Kidney epithelial cell (primary cell): ENCODE measurements around the gene CHTOP. TPM values are rescaled to one million over a fixed set of nuclear protein-coding genes. Genes with fewer than 3 reads are reported as not detected.
"Not testable (repeated sequence)": the region's sequence is repeated elsewhere in the genome, so short reads cannot be mapped to it uniquely, and the experiment has no call there.

Source experiments
- DNase-seq: peaks from one replicate; pipeline ENCODE4 v3.0.0-alpha.2; 2010; ENCODE audit warnings: low read depth
- H3K27me3 ChIP-seq: 2 replicates; pipeline ENCODE4 v1.6.0; 2011; ENCODE audit warnings: low read length; ENCODE audit not compliant: control insufficient read depth, insufficient read depth
- H3K36me3 ChIP-seq: 2 replicates; pipeline ENCODE4 v1.5.1; 2011; ENCODE audit warnings: low read length; ENCODE audit not compliant: control insufficient read depth, insufficient read depth
- H3K4me3 ChIP-seq: 2 replicates; pipeline ENCODE4 v1.5.1; 2011; ENCODE audit warnings: low read depth, mild to moderate bottlenecking, control low read depth, low read length
- total RNA-seq: library from RNA; depleted of rRNA; stranded (reverse); fragments of >200 nt; gene quantifications from 2 replicates; pipeline ENCODE4 v1.2.3, GENCODE V29; 2015
- TF ChIP-seq, protein P1 (sequence below): IDR thresholded peaks from 2 replicates; pipeline ENCODE4 v1.5.1; 2011; ENCODE audit warnings: mild to moderate bottlenecking, moderate library complexity, low read length, control low read depth, inconsistent platforms; ENCODE audit not compliant: insufficient read depth, poor library complexity, severe bottlenecking

Gene CHTOP
- total RNA-seq, 1 donor from 2014 or later = 58.1 TPM

DNA sequence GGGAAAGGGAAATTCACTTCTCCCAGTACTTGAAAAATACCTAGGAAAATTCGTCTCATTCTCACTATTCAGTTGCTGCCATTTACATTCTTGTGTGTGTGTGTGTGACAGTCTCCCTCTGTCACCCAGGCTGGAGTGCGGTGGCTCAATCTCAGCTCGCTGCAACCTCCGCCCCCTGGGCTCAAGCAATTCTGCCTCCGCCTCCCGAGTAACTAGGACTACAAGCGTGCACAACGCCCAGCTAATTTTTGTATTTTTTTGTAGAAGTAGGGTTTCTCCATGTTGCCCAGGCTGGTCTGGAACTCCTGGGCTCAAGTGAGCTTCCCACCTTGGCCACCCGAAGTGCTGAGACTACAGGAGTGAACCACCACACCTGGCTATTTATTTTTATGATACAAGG is 25.8 kb downstream of the CHTOP start:
- no peaks in the 10 kb centered on the region for H3K27me3 ChIP-seq

GRCh38 chr1:153661111-153661708 is 27.3 kb downstream of the CHTOP start:
- no peak for DNase-seq
- TF ChIP-seq, protein P1, sequence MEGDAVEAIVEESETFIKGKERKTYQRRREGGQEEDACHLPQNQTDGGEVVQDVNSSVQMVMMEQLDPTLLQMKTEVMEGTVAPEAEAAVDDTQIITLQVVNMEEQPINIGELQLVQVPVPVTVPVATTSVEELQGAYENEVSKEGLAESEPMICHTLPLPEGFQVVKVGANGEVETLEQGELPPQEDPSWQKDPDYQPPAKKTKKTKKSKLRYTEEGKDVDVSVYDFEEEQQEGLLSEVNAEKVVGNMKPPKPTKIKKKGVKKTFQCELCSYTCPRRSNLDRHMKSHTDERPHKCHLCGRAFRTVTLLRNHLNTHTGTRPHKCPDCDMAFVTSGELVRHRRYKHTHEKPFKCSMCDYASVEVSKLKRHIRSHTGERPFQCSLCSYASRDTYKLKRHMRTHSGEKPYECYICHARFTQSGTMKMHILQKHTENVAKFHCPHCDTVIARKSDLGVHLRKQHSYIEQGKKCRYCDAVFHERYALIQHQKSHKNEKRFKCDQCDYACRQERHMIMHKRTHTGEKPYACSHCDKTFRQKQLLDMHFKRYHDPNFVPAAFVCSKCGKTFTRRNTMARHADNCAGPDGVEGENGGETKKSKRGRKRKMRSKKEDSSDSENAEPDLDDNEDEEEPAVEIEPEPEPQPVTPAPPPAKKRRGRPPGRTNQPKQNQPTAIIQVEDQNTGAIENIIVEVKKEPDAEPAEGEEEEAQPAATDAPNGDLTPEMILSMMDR = no peak
- Histone ChIP-seq H3K36me3 (peaks cover 1% of the 10 kb centered on the region), H3K4me3 (no peak overlapping the region), H3K27me3 (no peaks in the 10 kb centered on the region)

More for the DNA sequence above, 25.8 kb downstream of the CHTOP start:
- TF ChIP-seq, protein P1 = no peak
- Histone ChIP-seq H3K36me3 (peaks cover 1% of the 10 kb centered on the region), H3K4me3 (no peak overlapping the region)
- no peak for DNase-seq

GRCh38 chr1:153662269-153662668 is 28.4 kb downstream of the CHTOP start:
- Histone ChIP-seq H3K36me3 (peaks cover 1% of the 10 kb centered on the region), H3K4me3 (no peak overlapping the region), H3K27me3 (no peaks in the 10 kb centered on the region)
- TF ChIP-seq, protein P1 = no peak
- no peak for DNase-seq

- TF ChIP-seq, protein P1 = no peak
- H3K36me3 ChIP-seq = peaks cover 1% of the 10 kb centered on the region
Observed at GRCh38 chr1:153663211-153663610, 29.3 kb downstream of the CHTOP start.

GRCh38 chr1:153667439-153667838 is 33.6 kb downstream of the CHTOP start:
- DNase-seq = no peak
- H3K4me3 ChIP-seq = no peak overlapping the region
- TF ChIP-seq, protein P1 = no peak
- no peaks in the 10 kb centered on the region for H3K27me3 ChIP-seq
- peaks cover 1% of the 10 kb centered on the region for H3K36me3 ChIP-seq

More at GRCh38 chr1:153663211-153663610, 29.3 kb downstream of the CHTOP start:
- DNase-seq = no peak
- Histone ChIP-seq H3K4me3 (no peak overlapping the region), H3K27me3 (no peaks in the 10 kb centered on the region)

- not testable (repeated sequence) for H3K4me3 ChIP-seq, H3K27me3 ChIP-seq, H3K36me3 ChIP-seq, DNase-seq
Observed at GRCh38 chr1:153668672-153669071, 34.8 kb downstream of the CHTOP start.
